Measurements from ENCODE around the gene ZGLP1. TPM values are rescaled to one million over a fixed set of nuclear protein-coding genes. Genes with fewer than 3 reads are reported as not detected.

Gene ZGLP1
- total RNA-seq: 0.53 and 0.58 TPM in 2 replicates

DNA sequence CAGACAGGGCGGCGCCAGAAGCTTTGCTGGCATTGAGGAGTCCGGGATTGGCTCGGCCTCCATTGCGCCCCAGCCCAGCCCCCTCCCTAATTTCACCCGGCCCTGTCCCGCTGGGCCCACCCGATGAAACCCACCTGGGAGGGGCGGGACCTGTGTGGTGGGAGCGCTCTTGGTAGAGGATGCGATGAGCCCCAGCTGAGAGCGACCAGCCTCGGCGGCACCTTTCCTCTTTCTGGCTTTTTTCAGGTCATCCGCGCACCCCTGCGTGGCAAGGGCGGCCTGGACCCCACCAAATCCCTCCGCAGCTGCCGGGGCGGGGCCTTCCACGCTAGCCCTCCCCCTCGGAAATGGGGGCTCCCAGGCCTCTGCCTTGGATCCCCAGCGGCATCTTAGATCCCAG, at the start of gene ZGLP1:
ZGLP1 (minus strand) TSS at position 393 of the 400 bp plus-strand sequence.

DNA sequence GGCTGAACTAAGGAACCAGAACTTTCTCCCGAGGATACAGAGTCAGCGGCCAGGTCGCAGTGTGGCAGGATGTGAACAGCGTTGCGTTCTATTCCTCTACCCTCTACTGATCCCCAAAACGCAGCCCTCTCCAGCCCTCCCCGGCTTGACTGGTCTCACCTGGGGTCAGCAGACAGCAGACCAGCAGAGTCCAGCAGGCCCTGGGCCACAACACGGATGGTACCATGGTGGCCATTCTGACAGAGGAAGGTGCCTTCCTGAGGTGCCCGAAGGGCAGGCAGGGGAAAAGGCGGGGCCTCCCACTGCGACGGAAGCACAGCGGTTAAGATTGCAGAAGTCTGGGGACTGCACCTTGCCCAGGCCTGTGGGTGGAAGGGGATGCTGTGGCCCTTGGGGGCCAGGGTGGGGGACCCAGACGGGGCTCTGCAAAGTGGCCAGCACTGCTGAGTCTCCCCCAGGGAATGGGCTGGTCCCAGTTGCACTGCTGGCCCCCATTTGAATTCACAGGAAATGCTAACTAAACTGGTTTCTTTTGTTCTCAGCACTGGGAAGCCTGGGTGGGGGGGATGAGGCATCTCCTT, 29.9 kb upstream of the ZGLP1 start, which contains the start of gene ICAM3:
ICAM3 (minus strand) TSS at position 245 of the 581 bp plus-strand sequence; CDS start at position 235, 10 bp downstream.

DNA sequence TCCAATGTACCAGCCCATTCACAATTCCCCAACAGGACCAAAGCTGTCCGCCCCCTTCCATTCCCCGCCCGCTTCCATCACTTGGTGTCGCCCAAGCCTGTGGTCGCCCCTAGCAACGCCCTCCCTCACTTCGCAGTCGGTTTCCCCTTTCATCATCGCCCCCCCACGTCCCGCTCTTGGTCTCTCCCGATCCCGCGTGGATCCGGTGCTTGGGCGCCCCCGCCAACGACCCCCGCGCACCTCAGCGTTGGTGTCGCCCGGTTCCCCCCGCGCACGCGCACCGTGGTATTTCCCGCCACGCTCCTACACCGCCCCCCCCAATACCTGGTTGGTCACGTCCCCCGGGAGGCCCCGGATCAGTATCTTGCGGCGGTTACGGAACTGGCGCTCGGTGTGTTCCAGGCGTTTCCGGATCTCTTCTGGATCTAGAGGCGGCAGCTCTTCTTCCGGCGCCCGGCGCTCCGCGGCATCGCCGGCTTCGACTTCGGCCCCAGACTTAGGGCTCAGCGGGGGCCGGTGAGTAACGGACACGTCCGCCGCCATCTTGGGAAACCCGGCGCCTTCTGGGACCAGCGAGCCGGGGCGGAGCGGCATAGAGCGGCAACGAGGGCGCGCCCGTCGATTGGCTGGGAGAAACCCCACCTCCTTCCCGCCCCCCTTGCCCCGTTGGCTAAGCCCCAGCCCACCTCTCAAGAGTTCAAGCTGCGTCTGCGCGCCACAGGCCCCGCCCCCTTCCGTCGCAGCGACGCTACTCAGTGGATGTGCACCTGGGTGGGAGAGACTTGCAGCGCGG, 23.5 kb upstream of the ZGLP1 start, which contains the start of gene RAVER1:
RAVER1 (minus strand) TSS at position 565 of the 793 bp plus-strand sequence; CDS start at position 543, 22 bp downstream.

DNA sequence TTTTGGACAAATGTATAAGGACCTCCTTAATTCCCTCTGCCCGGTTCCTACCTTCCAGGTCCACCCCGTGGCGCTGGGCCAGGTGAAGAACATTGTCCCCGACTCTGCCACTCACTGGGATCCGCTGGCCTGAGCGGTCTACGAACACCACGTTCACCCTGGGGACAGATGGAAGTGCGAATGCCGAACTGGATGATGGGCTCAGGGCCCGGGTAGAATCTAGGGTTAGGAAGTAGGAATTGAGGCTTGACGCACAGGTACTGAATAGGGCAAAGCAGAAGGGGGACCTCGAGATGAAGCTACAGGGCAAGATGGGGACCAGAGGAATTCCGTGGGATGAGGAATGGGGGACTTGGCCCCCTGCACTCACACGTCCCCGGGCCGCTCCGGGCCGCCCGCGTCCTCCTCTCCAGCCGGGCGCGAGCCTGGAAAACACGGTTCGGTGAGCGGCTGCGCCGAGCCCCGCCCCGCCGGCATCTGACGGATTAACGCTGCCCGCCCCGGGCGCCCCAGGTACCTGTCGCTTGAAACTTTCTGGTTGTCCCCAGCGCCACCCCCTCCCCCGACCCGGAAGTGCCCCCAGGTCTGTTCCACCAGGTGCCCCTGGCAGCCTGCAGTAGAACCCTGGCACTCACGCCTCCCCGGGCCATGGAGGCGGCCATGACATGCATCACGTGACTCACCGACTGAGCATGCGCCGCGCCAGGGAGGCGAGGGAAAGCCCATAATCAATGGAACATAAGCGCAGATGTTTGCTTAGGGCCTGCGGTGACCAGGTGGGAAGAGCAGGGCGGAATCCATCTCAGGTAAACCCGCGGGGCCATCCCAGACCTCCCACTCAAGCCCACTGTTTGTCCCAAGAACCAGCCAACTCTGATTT, 6.0 kb upstream of the ZGLP1 start, which contains the start of gene FDX2:
FDX2 (minus strand) TSS at position 681 of the 880 bp plus-strand sequence; CDS start at position 662, 19 bp downstream.

DNA sequence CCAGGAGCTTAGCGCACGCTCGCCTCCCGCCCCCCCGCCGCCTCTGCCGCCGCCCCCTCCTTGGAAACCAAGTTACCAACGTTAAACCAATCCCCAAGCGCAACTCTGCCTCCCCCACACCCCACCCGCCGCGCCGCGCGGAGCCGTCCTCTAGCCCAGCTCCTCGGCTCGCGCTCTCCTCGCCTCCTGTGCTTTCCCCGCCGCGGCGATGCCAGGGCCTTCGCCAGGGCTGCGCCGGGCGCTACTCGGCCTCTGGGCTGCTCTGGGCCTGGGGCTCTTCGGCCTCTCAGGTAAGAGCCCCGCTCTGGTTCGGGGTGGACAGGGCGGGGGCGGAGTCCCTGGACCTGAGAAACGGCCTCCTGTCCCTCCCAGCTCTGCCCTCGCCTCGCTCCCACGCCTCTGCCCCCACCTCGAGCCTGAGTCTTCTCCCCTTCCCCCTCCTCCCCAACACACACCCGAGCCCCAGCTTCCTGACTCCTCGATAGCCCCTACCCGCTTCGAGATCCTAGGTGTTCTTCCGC, 19.7 kb downstream of the ZGLP1 start, which contains the start of gene ICAM5:
ICAM5 (plus strand) TSS at position 117 of the 521 bp plus-strand sequence; CDS start at position 209, 92 bp downstream.

DNA sequence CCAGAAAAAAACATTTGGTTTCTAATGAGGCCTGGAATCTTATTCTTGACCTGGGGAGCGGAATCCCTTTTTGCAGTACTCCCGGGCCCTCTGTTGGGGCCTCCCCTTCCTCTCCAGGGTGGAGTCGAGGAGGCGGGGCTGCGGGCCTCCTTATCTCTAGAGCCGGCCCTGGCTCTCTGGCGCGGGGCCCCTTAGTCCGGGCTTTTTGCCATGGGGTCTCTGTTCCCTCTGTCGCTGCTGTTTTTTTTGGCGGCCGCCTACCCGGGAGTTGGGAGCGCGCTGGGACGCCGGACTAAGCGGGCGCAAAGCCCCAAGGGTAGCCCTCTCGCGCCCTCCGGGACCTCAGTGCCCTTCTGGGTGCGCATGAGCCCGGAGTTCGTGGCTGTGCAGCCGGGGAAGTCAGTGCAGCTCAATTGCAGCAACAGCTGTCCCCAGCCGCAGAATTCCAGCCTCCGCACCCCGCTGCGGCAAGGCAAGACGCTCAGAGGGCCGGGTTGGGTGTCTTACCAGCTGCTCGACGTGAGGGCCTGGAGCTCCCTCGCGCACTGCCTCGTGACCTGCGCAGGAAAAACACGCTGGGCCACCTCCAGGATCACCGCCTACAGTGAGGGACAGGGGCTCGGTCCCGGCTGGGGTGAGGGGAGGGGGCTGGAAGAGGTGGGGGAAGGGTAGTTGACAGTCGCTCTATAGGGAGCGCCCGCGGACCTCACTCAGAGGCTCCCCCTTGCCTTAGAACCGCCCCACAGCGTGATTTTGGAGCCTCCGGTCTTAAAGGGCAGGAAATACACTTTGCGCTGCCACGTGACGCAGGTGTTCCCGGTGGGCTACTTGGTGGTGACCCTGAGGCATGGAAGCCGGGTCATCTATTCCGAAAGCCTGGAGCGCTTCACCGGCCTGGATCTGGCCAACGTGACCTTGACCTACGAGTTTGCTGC, 22.5 kb downstream of the ZGLP1 start, which contains the start of gene ICAM4:
ICAM4 (plus strand) TSS at position 153 of the 935 bp plus-strand sequence; CDS start at position 211, 58 bp downstream.

DNA sequence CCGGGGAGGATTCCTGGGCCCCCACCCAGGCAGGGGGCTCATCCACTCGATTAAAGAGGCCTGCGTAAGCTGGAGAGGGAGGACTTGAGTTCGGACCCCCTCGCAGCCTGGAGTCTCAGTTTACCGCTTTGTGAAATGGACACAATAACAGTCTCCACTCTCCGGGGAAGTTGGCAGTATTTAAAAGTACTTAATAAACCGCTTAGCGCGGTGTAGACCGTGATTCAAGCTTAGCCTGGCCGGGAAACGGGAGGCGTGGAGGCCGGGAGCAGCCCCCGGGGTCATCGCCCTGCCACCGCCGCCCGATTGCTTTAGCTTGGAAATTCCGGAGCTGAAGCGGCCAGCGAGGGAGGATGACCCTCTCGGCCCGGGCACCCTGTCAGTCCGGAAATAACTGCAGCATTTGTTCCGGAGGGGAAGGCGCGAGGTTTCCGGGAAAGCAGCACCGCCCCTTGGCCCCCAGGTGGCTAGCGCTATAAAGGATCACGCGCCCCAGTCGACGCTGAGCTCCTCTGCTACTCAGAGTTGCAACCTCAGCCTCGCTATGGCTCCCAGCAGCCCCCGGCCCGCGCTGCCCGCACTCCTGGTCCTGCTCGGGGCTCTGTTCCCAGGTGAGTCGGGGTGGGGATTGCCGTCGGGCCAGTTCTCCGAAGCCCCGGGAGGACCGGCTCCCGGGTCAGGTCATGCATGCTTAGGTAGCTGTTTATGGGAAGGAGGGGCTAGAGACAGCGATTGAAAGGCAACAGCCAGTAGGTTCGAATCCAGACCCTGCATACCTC, 38.8 kb downstream of the ZGLP1 start, which contains the start of gene ICAM1:
ICAM1 (plus strand) TSS at position 505 of the 779 bp plus-strand sequence; CDS start at position 545, 40 bp downstream.

Other genes starting within 250 kb of the ZGLP1 start
- gene SHFL, start 223.5 kb downstream of the ZGLP1 start, total RNA-seq: 12.1 and 15.3 TPM in 2 replicates
- gene ANGPTL6, start 207.1 kb downstream of the ZGLP1 start, total RNA-seq: not detected in 2 replicates
- gene PPAN, start 203.5 kb downstream of the ZGLP1 start, total RNA-seq: 26.5 and 30.5 TPM in 2 replicates
- gene P2RY11, start 198.1 kb downstream of the ZGLP1 start, total RNA-seq: under 0.01 and 4.6 TPM in 2 replicates
- 299 and 319 TPM in 2 replicates for gene EIF3G, start 189.9 kb downstream of the ZGLP1 start, total RNA-seq
- gene DNMT1, start 114.9 kb downstream of the ZGLP1 start, total RNA-seq: 81.2 and 82.7 TPM in 2 replicates
- gene S1PR2, start 78.5 kb downstream of the ZGLP1 start, total RNA-seq: 8.1 and 8.5 TPM in 2 replicates
- 140 and 145 TPM in 2 replicates for gene MRPL4, start 57.6 kb downstream of the ZGLP1 start, total RNA-seq
- gene ICAM1, start 38.7 kb downstream of the ZGLP1 start, total RNA-seq: 45.0 and 59.4 TPM in 2 replicates
- 1.6 and 4.0 TPM in 2 replicates for gene ICAM4, start 22.9 kb downstream of the ZGLP1 start, total RNA-seq
- gene ICAM5, start 19.9 kb downstream of the ZGLP1 start, total RNA-seq: 4.3 and 8.4 TPM in 2 replicates
- 31.7 and 53.9 TPM in 2 replicates for gene FDX2, start 6.2 kb upstream of the ZGLP1 start, total RNA-seq
- 22.0 and 23.4 TPM in 2 replicates for gene RAVER1, start 23.7 kb upstream of the ZGLP1 start, total RNA-seq
- 12.1 and 33.2 TPM in 2 replicates for gene ICAM3, start 29.8 kb upstream of the ZGLP1 start, total RNA-seq
- 96.1 and 133 TPM in 2 replicates for gene TYK2, start 70.8 kb upstream of the ZGLP1 start, total RNA-seq
- 278 and 292 TPM in 2 replicates for gene CDC37, start 93.7 kb upstream of the ZGLP1 start, total RNA-seq
- gene PDE4A, start 110.7 kb upstream of the ZGLP1 start, total RNA-seq: 4.3 and 5.8 TPM in 2 replicates
- gene KEAP1, start 193.5 kb upstream of the ZGLP1 start, total RNA-seq: 63.4 and 75.1 TPM in 2 replicates
- gene S1PR5, start 207.6 kb upstream of the ZGLP1 start, total RNA-seq: not detected in 2 replicates
- 20.2 and 24.3 TPM in 2 replicates for gene ATG4D, start 234.1 kb upstream of the ZGLP1 start, total RNA-seq